Upper lobe of left lung (tissue), 6 donors: ENCODE results near the gene SERGEF. TPM values are rescaled to one million over a fixed set of nuclear protein-coding genes. Genes with fewer than 3 reads are reported as not detected.

Experiments used
- ATAC-seq, 2 donors: fragments of 200-7000 bp; cut with Tn5 transposase; one replicate each; pipeline ENCODE4 v1.9.1; 2022; ENCODE audit warnings: mild to moderate bottlenecking in 2 of 2, moderate library complexity in 2 of 2; ENCODE audit not compliant: low FRiP score in 2 of 2
- DNase-seq, 2 donors: peaks; one replicate each; pipeline ENCODE4 v3.0.0-alpha.2; 2019 to 2020
- H3K27ac ChIP-seq, 4 donors: fragments of 200-600 bp; sonication (generic); one replicate each; pipeline ENCODE4 v1.5.1; 2016 to 2019
- H3K27me3 ChIP-seq, 4 donors: fragments of 200-600 bp; sonication (generic); one replicate each; pipeline ENCODE4 v1.5.1; 2017 to 2019
- H3K36me3 ChIP-seq, 4 donors: fragments of 200-600 bp; sonication (generic); one replicate each; pipeline ENCODE4 v1.5.1; 2016 to 2019
- H3K4me1 ChIP-seq, 4 donors: fragments of 200-600 bp; sonication (generic); one replicate each; pipeline ENCODE4 v1.5.1; 2018 to 2019
- H3K4me3 ChIP-seq, 4 donors: fragments of 200-600 bp; sonication (generic); one replicate each; pipeline ENCODE4 v1.5.1; 2017 to 2019; ENCODE audit warnings: mild to moderate bottlenecking in 2 of 4, moderate library complexity in 1 of 4
- H3K9me3 ChIP-seq, 4 donors: fragments of 200-600 bp; sonication (generic); one replicate each; pipeline ENCODE4 v1.5.1; 2018 to 2019
- CTCF ChIP-seq, 6 experiments: fragments of 450-650 bp in 4 of 6; fragments of 200-600 bp in 2 of 6; sonication (generic) in 2 of 6; IDR thresholded peaks; one replicate each; pipeline ENCODE4 v1.5.1; 2016 to 2019; ENCODE audit warnings: antibody characterized with exemption in 6 of 6
- EP300 ChIP-seq, 4 donors: sonication (generic); formaldehyde crosslinking; IDR thresholded peaks; one replicate each; pipeline ENCODE4 v1.5.1; 2017; ENCODE audit warnings: antibody characterized with exemption in 4 of 4, control low read depth in 2 of 4
- POLR2A ChIP-seq, 4 donors: fragments of 450-650 bp; IDR thresholded peaks; one replicate each; pipeline ENCODE4 v1.5.1; 2016 to 2017; ENCODE audit warnings: antibody characterized with exemption in 4 of 4, mild to moderate bottlenecking in 2 of 4
- POLR2AphosphoS5 ChIP-seq, 2 donors: sonication (generic); formaldehyde crosslinking; IDR thresholded peaks; one replicate each; pipeline ENCODE4 v1.5.1; 2017; ENCODE audit warnings: antibody characterized with exemption in 2 of 2
- WGBS, 2 donors: methylation state at CpG; one replicate each; pipeline ENCODE4 v1.1.5; 2017 to 2018; 5-methylcytosine and 5-hydroxymethylcytosine counted together
- total RNA-seq, 6 donors: library from RNA; depleted of rRNA in 4 of 6; stranded (reverse); fragments of >200 nt in 4 of 6; gene quantifications; one replicate each; pipeline versions ENCODE4 v1.1.0 to v1.2.1, GENCODE V29; 2016 to 2021
- donor health status: DM: no; HTN: no; CAD: no; lungs with moderate emphysema.
- donor health status: DM: no; HTN: yes; CAD: no; lungs with severe emphysema.

The SERGEF gene
- total RNA-seq, 6 donors from 2014 or later: 21.7 to 40.5 (median 34.8) TPM

- Histone ChIP-seq H3K4me1 (no peaks in the 10 kb centered on the region), H3K27me3 (no peaks in the 10 kb centered on the region), H3K4me3 (no peak overlapping the region), H3K9me3 (no peaks in the 10 kb centered on the region), H3K36me3 (no peaks in the 10 kb centered on the region), H3K27ac (no peak overlapping the region)
- TF ChIP-seq POLR2AphosphoS5 (IDR thresholded peaks at IDR 0.05): no peak
- TF ChIP-seq CTCF (IDR thresholded peaks at IDR 0.05): no peak
- no peak for TF ChIP-seq EP300 (IDR thresholded peaks at IDR 0.05)
- no peak for TF ChIP-seq POLR2A (IDR thresholded peaks at IDR 0.05)
- no peak for DNase-seq
- no peak for ATAC-seq
- 91 to 97% methylated on average over 1 of the region's 1 CpG for WGBS, 2 donors
These were observed 222.4 kb downstream of the SERGEF start for GRCh38 chr11:17790453-17790852.

GRCh38 chr11:17788084-17788483 is 224.8 kb downstream of the SERGEF start:
- no peak for ATAC-seq
- Histone ChIP-seq H3K9me3 (no peaks in the 10 kb centered on the region), H3K4me1 (no peaks in the 10 kb centered on the region), H3K36me3 (no peaks in the 10 kb centered on the region), H3K27me3 (no peaks in the 10 kb centered on the region), H3K27ac (no peak overlapping the region), H3K4me3 (no peak overlapping the region)
- TF ChIP-seq POLR2A (IDR thresholded peaks at IDR 0.05) (no peak), EP300 (IDR thresholded peaks at IDR 0.05) (no peak), CTCF (IDR thresholded peaks at IDR 0.05) (no peak), POLR2AphosphoS5 (IDR thresholded peaks at IDR 0.05) (no peak)
- peak in 1 of 2 donors; percentile 22 for DNase-seq
- 89 to 96% methylated on average over 2 to 5 of the region's 5 CpGs for WGBS, 2 donors

GRCh38 chr11:17786824-17787525 is 225.9 kb downstream of the SERGEF start:
- Histone ChIP-seq H3K4me1 (no peaks in the 10 kb centered on the region), H3K27ac (no peak overlapping the region), H3K9me3 (no peaks in the 10 kb centered on the region), H3K36me3 (no peaks in the 10 kb centered on the region), H3K4me3 (no peak overlapping the region), H3K27me3 (no peaks in the 10 kb centered on the region)
- DNase-seq (no peak), ATAC-seq (no peak)
- 86 to 93% methylated on average over 13 to 14 of the region's 14 CpGs for WGBS, 2 donors
- TF ChIP-seq POLR2A (IDR thresholded peaks at IDR 0.05): no peak
- no peak for TF ChIP-seq CTCF (IDR thresholded peaks at IDR 0.05)
- no peak for TF ChIP-seq EP300 (IDR thresholded peaks at IDR 0.05)
- TF ChIP-seq POLR2AphosphoS5 (IDR thresholded peaks at IDR 0.05): no peak

- Histone ChIP-seq H3K27me3 (no peaks in the 10 kb centered on the region), H3K9me3 (no peaks in the 10 kb centered on the region), H3K27ac (no peak overlapping the region), H3K4me1 (no peaks in the 10 kb centered on the region), H3K4me3 (no peak overlapping the region), H3K36me3 (no peaks in the 10 kb centered on the region)
- ATAC-seq: no peak
- no peak for DNase-seq
- TF ChIP-seq POLR2AphosphoS5 (IDR thresholded peaks at IDR 0.05) (no peak), EP300 (IDR thresholded peaks at IDR 0.05) (no peak), CTCF (IDR thresholded peaks at IDR 0.05) (no peak), POLR2A (IDR thresholded peaks at IDR 0.05) (no peak)
- 89% methylated on average over 3 to 4 of the region's 4 CpGs for WGBS, 2 donors
These were observed 229.0 kb downstream of the SERGEF start for GRCh38 chr11:17783878-17784277.
